ENCODE results near the gene UNC45B.

UNC45B gene

GRCh38 chr17:35238821-35239220, 91.2 kb downstream of the UNC45B start:
- Histone ChIP-seq H3K27ac (ENCODE audit: low read length) (no peak overlapping the region), H3K4me3 (ENCODE audit: low read length) (no peak overlapping the region), H3K27me3 (ENCODE audit: control insufficient read depth, insufficient read depth, low read length) (no peaks in the 10 kb centered on the region), H3K4me1 (ENCODE audit: control insufficient read depth, insufficient read depth, low read length) (no peaks in the 10 kb centered on the region), H3K9me3 (ENCODE audit: control insufficient read depth, insufficient read depth, low read length) (no peaks in the 10 kb centered on the region), H3K36me3 (ENCODE audit: control insufficient read depth, insufficient read depth, low read length) (no peaks in the 10 kb centered on the region)
- WGBS (ENCODE audit: insufficient coverage, insufficient read length) = no CpG with 5 or more reads among the region's 2 CpGs
- DNase-seq (ENCODE audit: low read depth, low spot score) = no peak
